ENCODE measurements around the gene PTPRR.

The PTPRR gene

GRCh38 chr12:70686299-70686698 lies 234.2 kb downstream of the PTPRR start:
- no peak for DNase-seq

GRCh38 chr12:70683976-70684375 lies 236.6 kb downstream of the PTPRR start:
- DNase-seq, result no peak

DNA sequence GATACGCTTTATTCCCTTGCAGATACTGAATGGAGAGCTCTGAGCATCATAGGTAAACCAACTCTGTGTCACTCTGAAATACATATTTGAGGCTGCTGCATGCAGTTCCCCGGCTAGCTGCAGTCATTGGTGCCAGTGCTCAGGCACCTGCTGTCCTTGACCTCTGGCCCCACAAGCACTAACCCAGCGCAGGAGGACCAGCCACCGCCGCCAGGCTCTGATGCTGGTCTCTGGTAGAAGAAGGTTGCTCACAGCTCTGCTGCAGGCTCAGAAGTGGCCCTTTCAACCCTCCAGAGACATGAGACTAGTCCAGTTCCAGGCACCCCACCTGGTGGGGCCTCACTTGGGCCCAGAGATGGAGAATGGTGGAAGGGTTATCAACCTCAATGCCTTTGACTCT lies 248.8 kb downstream of the PTPRR start:
- no peak for DNase-seq

DNA sequence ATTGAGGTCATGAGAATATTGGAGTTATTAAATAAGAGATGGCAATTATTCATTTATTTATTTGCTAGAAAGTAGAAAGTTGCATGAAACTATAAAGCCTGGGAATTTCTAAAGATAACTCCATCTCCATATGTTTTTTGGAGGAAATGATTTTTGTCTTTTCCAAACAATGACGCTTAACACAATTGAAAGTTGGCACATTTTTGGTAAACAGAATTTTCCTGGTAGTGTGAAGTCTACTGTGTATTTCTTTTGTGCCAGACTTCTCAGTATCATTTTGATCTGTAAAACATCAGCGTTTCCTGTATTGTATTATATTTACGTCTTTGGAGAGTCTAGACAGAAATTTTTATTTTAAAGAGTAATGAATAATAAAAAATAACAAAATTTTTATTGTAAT lies 249.6 kb downstream of the PTPRR start:
- DNase-seq, result no peak

- DNase-seq, result no peak
Measured at GRCh38 chr12:70667253-70667652, 253.3 kb downstream of the PTPRR start.

GRCh38 chr12:70666364-70666763 lies 254.2 kb downstream of the PTPRR start:
- DNase-seq, result no peak

DNA sequence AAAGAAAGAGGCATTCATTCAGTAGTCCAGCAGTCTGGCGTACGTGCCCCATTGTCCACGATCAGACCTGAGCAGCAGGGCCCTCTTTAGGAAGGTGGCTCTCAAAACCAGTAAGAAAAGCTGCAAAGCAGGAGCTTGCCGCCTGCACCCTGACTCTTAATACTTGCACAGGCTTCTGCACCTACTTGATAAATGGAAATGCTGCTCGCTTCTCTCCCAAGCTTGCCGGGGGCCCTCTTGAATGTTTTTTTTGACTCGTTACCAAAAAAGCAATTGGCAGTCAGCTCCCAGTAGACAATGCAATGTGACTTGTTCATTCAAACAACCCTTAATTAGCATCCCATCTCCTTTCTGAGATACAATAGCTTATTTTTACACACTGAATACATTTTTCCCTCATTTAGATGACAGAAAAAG lies 256.1 kb downstream of the PTPRR start:
- no peak for DNase-seq

DNA sequence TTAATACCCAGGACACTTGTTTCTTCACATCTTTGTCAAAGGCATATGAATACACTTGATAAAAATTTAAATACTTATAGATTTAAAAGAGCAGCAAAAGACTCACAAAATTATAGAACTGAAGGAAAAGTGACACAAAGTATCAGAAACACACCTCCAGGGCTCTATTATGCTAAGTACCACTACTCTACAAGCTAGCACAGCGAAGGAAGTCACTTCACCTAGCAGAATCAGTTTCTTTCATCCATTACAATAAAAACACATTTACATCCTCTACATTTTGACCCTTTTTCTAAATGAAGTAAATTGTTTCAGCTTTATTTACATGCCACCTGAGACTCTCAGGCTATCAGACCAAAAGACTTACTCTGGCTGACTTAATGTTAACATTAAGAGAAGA lies 256.7 kb downstream of the PTPRR start:
- DNase-seq, result no peak

DNA sequence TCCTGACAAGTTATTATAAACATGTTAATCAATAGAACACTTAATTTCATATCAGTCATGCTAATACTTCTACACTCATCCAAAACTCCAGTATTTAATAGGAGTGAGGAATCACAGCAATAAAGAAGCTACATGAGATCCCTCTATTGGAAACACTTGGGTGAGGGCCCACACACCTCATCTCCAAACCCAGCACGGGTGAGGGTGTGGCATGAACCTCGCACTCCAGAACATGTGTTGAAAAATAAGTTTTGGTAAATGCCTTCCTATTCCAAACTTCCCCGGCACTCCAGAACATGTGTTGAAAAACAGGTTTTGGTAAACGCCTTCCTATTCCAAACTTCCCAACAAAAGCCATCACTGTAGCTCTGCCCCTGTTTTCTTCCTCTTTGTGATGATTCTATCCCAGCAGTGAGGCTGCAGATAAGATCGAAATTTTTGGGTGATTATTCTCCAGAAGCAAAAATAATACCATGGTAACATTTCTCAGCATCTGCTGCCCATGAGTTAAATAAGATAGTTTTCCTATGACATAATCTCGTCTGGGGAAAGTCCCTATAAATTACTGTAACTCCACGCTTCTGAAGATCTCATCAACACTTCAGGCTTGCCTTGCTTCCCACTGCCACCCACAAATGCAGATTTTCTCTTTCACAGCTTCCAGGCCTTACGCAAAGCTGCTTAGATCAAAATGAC lies 258.9 kb downstream of the PTPRR start:
- DNase-seq, result no peak

DNA sequence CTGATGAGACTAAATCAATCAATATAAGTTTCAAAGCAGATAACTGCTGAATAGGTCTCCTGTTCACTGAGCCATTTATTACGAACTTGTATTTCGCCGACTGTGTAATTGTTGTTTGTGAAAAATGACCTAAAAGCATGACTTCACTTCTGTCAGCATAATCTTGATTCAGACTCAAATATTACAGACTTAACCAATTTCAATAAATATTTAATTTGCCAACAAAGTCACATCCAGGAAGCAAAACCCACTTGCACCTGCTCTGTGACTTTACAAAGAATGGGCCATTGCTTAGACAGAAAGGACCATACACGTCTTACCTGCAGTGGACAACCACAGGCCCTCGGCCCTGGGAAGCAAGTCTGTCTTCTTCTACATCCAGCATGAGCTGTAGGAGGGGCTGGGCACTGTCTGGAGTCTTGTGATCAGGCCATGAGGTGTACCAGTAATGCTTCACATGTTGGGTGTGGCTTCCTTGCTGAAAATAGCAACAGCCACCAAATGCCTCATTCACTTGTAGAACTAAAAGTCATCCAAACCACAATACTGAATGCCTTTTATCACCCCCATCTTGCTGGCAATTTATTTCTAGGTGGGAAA lies 259.8 kb downstream of the PTPRR start:
- no peak for DNase-seq

- DNase-seq, result no peak
Measured at GRCh38 chr12:70660002-70660604, 260.4 kb downstream of the PTPRR start.

DNA sequence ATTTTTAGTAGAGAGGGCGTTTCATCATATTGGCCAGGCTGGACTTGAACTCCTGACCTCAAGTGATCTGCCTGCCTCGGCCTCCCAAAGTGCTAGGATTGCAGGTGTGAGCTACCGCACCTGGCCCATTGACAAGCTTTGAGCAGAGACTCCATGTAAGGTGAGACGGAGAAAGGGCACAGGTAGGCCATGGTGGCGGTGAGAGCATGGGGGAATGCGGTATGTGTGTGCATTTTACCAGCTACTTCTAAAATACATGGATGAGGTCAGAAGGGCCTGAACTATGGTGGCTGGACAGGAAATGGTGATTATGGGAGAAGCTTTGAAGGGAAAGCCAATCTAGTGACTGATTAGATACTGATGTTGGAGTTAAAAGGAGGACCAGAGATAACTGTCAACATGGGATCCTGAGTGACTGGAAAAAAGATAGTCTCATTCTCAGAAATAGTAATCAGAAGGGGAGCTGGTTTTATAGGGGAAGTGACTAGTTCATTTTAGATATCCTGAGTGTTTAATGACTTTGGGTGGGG lies 261.4 kb downstream of the PTPRR start:
- no peak for DNase-seq

GRCh38 chr12:70657616-70658286 lies 262.8 kb downstream of the PTPRR start:
- no peak for DNase-seq

GRCh38 chr12:70652451-70652850 lies 268.1 kb downstream of the PTPRR start:
- DNase-seq, result no peak

DNA sequence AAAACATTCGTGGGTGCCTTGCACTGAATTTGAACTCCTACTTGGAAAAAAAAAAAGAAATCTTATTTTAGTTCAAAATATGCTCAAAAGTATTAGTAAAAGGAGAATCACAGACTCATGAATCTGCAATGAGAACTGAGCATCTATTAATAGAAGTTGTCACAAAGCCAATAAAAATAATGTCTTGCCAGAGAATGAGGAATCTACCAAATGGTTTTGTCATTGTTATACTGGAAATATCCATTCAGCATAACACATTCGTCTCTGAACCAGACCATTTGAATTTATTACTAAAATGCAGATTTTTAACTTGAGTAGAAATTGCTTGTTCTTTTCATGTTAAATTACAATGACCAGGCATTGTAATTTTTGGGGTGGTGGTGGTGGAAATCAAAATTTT lies 271.7 kb downstream of the PTPRR start:
- no peak for DNase-seq

DNA sequence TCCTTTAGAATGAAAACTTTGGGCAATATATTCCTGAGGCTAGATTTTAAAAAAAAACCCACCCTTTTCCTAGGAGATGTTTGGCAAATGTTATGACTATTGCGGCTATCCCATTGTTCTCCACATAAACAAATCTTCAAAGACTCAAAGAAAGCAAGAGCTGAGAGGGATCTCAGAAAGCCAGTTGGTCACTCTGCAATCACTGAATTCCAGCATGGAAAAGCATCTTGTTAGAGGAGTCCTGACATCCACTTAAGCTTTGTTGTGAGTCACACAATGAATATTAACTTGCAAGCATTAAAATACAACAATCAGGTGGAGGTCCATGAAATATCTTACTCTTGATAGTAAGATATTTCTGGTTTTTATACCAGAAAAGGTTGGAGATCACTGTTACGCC lies 272.3 kb downstream of the PTPRR start:
- DNase-seq, result no peak

DNA sequence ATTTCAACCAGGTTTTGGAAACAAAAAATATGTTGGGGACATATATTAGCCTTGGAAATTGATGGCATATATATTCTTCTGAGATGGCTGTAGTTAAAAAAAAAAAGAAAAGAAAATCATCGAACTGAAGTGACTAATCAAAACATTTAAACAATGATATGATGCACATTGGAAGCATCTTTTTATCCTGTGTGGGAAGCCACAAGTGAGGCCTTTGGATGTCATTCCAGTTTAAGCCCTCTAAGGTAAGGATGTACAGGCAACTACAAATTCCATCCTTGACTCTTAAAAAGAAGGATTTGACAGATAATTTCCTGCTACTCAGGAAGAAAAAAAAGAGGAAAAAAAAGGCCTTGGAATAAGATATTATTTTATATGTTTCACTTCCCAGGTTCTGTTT lies 273.7 kb downstream of the PTPRR start:
- no peak for DNase-seq

- peak in 1 of 5 donors; percentile 5 for DNase-seq
Measured at GRCh38 chr12:70645494-70646317, 274.8 kb downstream of the PTPRR start.

- no peak for DNase-seq
Measured at GRCh38 chr12:70644861-70645260, 275.7 kb downstream of the PTPRR start.

DNA sequence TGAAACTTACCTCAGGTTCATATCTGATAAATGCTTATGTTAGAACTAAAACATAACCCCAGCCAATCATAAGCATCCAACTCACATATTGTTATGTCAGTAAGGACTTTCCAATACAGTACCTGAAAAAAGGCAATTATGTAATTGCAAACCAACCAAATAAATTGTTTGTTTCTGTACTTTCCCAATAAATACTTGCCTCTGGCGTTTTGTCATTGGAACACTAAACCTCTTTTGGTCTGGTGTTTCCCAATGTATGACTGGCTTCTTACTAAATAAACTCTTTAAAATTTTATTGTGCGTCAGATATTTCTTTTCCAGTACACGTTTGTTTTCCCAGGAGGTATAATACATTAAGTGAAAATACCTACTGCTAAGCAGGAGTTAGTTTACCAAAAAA lies 276.6 kb downstream of the PTPRR start:
- no peak for DNase-seq

DNA sequence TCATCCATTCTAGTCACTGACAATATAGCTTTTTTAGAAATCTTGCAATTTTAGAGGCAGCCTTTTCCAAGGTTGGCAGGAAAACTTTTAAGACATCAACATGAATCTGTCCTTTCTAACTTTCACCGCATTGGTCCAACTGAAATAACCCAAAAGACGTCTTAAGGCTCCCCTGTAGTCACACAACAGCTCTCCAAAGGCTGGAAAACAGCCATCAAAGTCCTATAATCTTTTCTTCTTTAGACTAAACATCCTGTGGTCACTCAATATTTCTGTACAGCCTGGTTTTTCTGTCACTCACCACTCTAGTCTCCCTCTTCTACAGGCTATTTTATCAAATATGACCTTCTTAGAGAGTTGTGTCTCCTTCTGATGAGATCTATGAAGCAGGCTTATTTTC lies 278.8 kb downstream of the PTPRR start:
- DNase-seq, result no peak

DNA sequence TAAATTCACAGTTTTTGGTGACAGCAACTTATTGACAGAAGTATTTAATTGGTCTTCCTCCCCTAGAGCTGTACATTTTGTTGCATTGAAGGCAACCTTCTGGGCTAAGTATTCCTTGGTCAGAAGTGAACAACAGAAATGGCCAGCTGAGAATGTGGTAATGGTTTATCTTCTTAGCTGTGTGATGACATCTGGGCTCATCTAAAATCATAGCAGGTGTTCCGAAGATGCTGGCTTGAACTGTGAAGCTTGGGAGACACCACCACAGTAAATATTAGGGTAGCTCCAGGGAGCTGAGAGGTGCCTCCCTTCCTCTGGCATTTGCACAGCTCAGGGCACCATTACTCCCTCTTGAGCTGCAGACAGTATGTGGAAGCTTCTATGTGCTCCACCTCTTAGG lies 279.6 kb downstream of the PTPRR start:
- DNase-seq, result no peak

GRCh38 chr12:70639535-70639934 lies 281.0 kb downstream of the PTPRR start:
- no peak for DNase-seq
